Thyroid gland (tissue), 4 donors: ENCODE data around the gene MAGED4B. TPM values are rescaled to one million over a fixed set of nuclear protein-coding genes. Genes with fewer than 3 reads are reported as not detected.

Source experiments
- DNase-seq, 2 donors: peaks; one replicate each; pipeline ENCODE4 v3.0.0-alpha.2; 2019
- H3K27ac ChIP-seq, 3 donors: fragments of 200-600 bp; sonication (generic); 1 replicate in 2 of 3; 2 replicates in 1 of 3; pipeline ENCODE4 v1.5.1; 2016 to 2019; ENCODE audit warnings: mild to moderate bottlenecking in 1 of 3, moderate library complexity in 1 of 3
- H3K27me3 ChIP-seq: fragments of 200-600 bp; sonication (generic); one replicate; pipeline ENCODE4 v1.5.1; 2019
- H3K36me3 ChIP-seq, 2 donors: fragments of 200-600 bp; sonication (generic); one replicate each; pipeline ENCODE4 v1.5.1; 2016 to 2019
- H3K4me1 ChIP-seq, 2 donors: fragments of 200-600 bp; sonication (generic); one replicate each; pipeline ENCODE4 v1.5.1; 2017 to 2019
- H3K4me3 ChIP-seq, 3 donors: fragments of 200-600 bp; sonication (generic); replicated peaks in 1 of 3; 1 replicate in 2 of 3; 2 replicates in 1 of 3; pipeline ENCODE4 v1.5.1; 2016; ENCODE audit warnings: mild to moderate bottlenecking in 1 of 3
- H3K9me3 ChIP-seq: fragments of 200-600 bp; sonication (generic); one replicate; pipeline ENCODE4 v1.5.1; 2017
- CTCF ChIP-seq, 6 experiments: fragments of 200-600 bp in 3 of 6; fragments of 450-650 bp in 3 of 6; sonication (generic) in 3 of 6; IDR thresholded peaks; one replicate each; pipeline ENCODE4 v1.5.1; 2016 to 2019; ENCODE audit warnings: antibody characterized with exemption in 6 of 6, mild to moderate bottlenecking in 2 of 6, inconsistent platforms in 1 of 6, moderate library complexity in 1 of 6
- POLR2A ChIP-seq, 2 donors: fragments of 450-650 bp; IDR thresholded peaks; one replicate each; pipeline ENCODE4 v1.6.1; 2017; ENCODE audit warnings: antibody characterized with exemption in 2 of 2, mild to moderate bottlenecking in 2 of 2, moderate library complexity in 1 of 2
- WGBS, 2 donors: methylation state at CpG; one replicate each; pipeline ENCODE4 v1.1.5; 2017; 5-methylcytosine and 5-hydroxymethylcytosine counted together
- intact Hi-C: fragments of 100-400 bp; cut with DNase I; formaldehyde crosslinking; loops from one replicate; pipeline ENCODE4 v1.15.1; 2023
- small RNA-seq: library from RNA; depleted of rRNA; stranded (forward); fragments of <200 nt; gene quantifications from one replicate; pipeline ENCODE3, GENCODE V24; 2016
- total RNA-seq, 4 donors: library from RNA; depleted of rRNA; stranded (reverse); fragments of >200 nt; gene quantifications; one replicate each; pipeline ENCODE4 v1.2.3, GENCODE V29; 2016

MAGED4B gene
- total RNA-seq, 4 donors from 2014 or later = 14.7 to 20.8 (median 16.4) TPM

GRCh38 chrX:52034211-52034610, 34.8 kb downstream of the MAGED4B start:
- Histone ChIP-seq H3K27ac (no peak overlapping the region), H3K36me3 (no peaks in the 10 kb centered on the region), H3K9me3 (no peaks in the 10 kb centered on the region), H3K4me1 (no peaks in the 10 kb centered on the region), H3K4me3 (no peak overlapping the region), H3K27me3 (no peaks in the 10 kb centered on the region)
- no peak for DNase-seq
- 30 to 33% methylated on average over 1 of the region's 1 CpG for WGBS, 2 donors
- no peak for TF ChIP-seq POLR2A (IDR thresholded peaks at IDR 0.05)
- TF ChIP-seq CTCF (IDR thresholded peaks at IDR 0.05) = no peak
- intact Hi-C loops = no loop called here

GRCh38 chrX:52031371-52031770, 37.6 kb downstream of the MAGED4B start:
- 54 to 71% methylated on average over 2 of the region's 2 CpGs for WGBS, 2 donors
- intact Hi-C loops = no loop called here
- Histone ChIP-seq H3K4me3 (no peak overlapping the region), H3K27me3 (no peaks in the 10 kb centered on the region), H3K36me3 (no peaks in the 10 kb centered on the region), H3K27ac (no peak overlapping the region), H3K9me3 (no peaks in the 10 kb centered on the region), H3K4me1 (no peaks in the 10 kb centered on the region)
- TF ChIP-seq POLR2A (IDR thresholded peaks at IDR 0.05) = no peak
- no peak for TF ChIP-seq CTCF (IDR thresholded peaks at IDR 0.05)
- DNase-seq = no peak

GRCh38 chrX:52015794-52016193, 53.2 kb downstream of the MAGED4B start:
- WGBS, 2 donors = 19 to 26% methylated on average over 3 of the region's 3 CpGs
- no peaks in the 10 kb centered on the region for H3K36me3 ChIP-seq
- no peak overlapping the region for H3K27ac ChIP-seq
- intact Hi-C loops = no loop called here
- no peak for DNase-seq
- H3K4me3 ChIP-seq = no peak overlapping the region
- no peak for TF ChIP-seq CTCF (IDR thresholded peaks at IDR 0.05)
- no peak for TF ChIP-seq POLR2A (IDR thresholded peaks at IDR 0.05)
- no peaks in the 10 kb centered on the region for H3K9me3 ChIP-seq
- H3K4me1 ChIP-seq = no peaks in the 10 kb centered on the region
- H3K27me3 ChIP-seq = no peaks in the 10 kb centered on the region

Small RNA genes within 50 kb of the gene (small RNA-seq; reads per million reads assigned to genes)
- not detected for gene SNORA11E

Other genes with a start within 250 kb of the MAGED4B start
- gene MAGED1, start 175.6 kb downstream of the MAGED4B start, total RNA-seq = 100 to 1,000 TPM in 3 of 4 donors, 10 to 100 TPM in 1; 83.7 to 277 (median 201) TPM
- gene MAGED4, start 115.7 kb upstream of the MAGED4B start, total RNA-seq = 10 to 100 TPM in 1 of 4 donors, 1 to 10 TPM in 2, under 1 TPM in 1; 0.34 to 29.3 (median 3.5) TPM